Activated CD8-positive, alpha-beta memory T cell treated with anti-CD3 and anti-CD28 coated beads for 36 hours (primary cell): Measurements from ENCODE around the gene SERPINI2. TPM values are rescaled to one million over a fixed set of nuclear protein-coding genes. Genes with fewer than 3 reads are reported as not detected.
"Not testable (repeated sequence)": the region's sequence is repeated elsewhere in the genome, so short reads cannot be mapped to it uniquely, and the experiment has no call there.

ENCODE experiments used
- CTCF ChIA-PET: fragments of 350-600 bp; sonication (Branson Sonifier 250); formaldehyde crosslinking; loops from one replicate; lab custom pipeline; 2021; ENCODE audit warnings: antibody characterized with exemption; lab: Charles Lee
- POLR2A ChIA-PET: fragments of 350-600 bp; sonication (Branson Sonifier 250); formaldehyde crosslinking; loops from one replicate; lab custom pipeline; 2021; ENCODE audit warnings: antibody characterized with exemption; lab: Charles Lee
- total RNA-seq, 2 experiments: library from RNA; stranded (reverse); gene quantifications; one replicate each; pipeline ENCODE4 v1.2.3, GENCODE V29; 2021

SERPINI2 gene
- total RNA-seq, 2 experiments from 2014 or later, result not detected

DNA sequence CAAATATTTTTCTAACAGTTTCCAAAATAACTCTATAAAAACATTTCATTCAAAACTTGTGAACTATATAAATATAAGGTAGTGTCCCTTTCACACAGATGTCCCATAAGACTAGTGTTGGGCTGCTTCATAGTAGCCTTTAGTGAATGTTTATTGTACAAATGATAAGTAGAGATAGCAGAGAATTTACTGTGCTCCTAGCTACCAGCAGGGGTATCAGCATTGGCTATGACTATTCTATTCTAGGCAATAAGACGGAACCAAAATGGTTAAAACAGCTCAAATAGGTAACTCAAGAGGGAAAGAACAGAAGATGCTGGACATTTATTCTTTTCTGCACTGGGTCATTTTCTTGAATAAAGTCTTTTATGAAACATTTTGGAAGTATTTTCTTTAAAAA is 22.6 kb downstream of the SERPINI2 start:
- ChIA-PET CTCF (no interaction called here), POLR2A (no interaction called here)

DNA sequence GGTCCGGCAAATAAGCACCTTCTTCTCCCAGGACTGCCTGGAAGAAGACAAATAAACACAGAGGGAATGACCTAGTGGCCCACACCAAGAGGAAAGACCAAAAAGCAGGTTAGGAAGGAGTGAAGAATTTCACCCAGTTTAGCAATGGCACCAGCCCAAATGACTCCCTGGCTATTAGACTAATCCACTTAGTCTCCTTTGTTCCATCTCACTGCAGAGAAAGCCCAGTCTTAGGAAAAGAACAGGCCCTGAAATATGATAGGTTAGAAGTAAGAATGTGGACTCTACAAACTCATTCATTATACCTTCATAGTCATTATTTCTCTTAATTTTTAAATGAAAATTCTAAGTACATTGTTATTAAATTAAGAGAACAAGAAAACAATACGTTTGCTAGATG is 23.2 kb downstream of the SERPINI2 start:
- ChIA-PET CTCF (no interaction called here), POLR2A (no interaction called here)

DNA sequence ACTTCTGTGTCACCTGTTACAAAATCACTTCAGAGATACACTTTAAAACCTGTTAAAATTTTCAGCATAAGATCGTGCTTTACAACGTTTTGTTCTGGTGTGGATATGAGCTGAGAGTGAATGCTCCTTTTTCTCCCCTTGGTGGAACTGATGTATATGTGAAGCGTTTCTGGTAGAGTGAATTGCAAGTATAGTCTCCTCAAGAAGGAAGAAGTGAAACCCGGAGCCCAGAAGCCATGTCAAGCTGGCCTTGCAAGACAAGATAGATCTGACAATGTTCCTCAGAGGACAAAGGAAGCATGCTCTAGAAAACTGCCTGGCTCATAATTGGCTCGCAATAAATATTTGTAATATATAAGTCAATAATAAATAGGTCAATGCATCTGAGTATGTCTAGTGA is 23.6 kb downstream of the SERPINI2 start:
- CTCF ChIA-PET, result no interaction called here

DNA sequence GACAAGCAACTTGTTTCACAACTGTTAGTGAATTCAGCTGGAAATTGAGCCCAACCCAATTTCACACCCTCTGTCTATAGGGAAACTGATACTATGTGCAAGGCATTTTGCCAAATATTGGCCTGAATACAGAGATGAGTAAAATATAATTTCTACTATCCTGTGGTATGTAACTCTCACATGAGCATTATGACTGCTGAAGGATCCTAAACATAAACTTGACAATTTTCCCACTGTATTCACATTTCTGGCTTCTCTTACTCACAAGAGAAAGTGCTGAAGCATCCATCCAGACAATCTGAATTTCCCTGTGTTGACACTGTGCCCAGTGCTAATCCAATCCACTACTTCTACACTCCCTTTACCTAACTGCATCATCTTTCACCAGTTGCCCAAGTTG is 28.4 kb downstream of the SERPINI2 start:
- CTCF ChIA-PET, result no interaction called here
- POLR2A ChIA-PET, result no interaction called here

More for the DNA sequence above, 23.6 kb downstream of the SERPINI2 start:
- POLR2A ChIA-PET, result no interaction called here

DNA sequence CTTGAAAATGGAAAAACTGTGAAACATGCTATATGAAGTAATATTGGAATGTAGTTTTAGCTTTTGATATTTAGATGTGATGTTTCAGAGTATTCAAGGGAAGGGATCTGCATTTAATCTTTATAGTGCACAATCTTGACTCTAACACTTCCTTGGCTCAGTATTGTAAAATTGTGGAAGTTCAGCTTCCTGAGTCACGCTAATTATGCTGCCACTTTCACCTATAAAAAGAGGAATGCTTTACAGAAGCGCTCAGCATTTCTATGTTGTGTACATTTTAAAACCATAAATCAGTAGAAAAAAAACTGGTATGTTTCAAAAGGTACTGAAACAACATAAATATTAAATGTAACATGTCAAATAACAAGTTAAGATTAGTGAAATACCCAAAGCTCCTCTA is 32.6 kb downstream of the SERPINI2 start:
- CTCF ChIA-PET, result no interaction called here

DNA sequence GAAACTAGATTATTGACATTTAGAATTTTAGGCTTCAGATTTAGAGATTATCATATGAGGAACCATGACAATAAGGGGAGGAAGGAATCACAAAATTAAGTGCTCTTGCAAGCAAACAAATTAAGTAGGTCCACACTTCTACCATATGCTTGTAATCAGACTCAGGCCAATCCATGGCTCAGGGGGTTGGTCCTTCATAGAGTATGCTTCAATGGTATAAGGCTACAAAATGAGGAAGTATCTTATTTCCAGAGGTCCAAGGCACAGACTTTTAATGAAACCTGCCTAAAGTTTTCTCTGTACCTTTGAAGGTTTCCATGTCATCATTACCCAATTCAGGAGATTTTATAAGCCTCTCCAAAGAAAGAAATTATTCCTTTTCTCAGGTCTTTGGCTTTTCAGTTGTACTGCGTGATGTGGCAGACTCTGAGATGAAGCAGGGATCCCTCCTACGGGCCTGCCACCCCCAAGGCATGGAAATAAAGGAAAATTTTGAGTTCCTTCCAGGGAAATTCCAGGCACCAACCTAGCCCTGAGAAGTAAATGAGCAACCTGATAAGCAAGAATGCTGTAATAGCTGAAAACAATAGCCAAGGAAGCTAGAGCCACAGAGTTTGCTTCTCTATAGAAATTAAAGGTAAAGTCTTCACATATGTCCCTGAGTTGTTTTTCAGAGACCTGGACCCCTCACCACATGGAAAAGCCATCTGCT is 36.3 kb downstream of the SERPINI2 start:
- ChIA-PET POLR2A (no interaction called here), CTCF (no interaction called here)

More for the DNA sequence above, 32.6 kb downstream of the SERPINI2 start:
- POLR2A ChIA-PET, result no interaction called here

DNA sequence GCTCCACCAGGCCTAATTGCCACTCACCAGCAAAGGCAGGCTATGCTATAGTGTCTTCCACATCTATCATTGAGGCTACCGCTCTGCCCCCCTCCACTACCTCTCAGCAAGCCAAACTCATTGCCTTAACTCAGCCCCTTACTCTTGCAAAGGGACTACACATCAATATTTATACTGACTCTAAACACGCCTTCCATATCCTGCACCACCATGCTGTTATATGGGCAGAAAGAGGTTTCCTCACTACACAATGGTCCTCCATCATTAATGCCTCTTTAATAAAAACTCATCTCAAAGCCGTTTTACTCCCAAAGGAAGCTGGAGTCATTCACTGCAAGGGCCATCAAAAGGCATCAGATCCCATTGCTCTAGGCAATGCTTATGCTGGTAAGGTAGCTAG is 46.9 kb downstream of the SERPINI2 start:
- CTCF ChIA-PET, POLR2A ChIA-PET: not testable (repeated sequence)

DNA sequence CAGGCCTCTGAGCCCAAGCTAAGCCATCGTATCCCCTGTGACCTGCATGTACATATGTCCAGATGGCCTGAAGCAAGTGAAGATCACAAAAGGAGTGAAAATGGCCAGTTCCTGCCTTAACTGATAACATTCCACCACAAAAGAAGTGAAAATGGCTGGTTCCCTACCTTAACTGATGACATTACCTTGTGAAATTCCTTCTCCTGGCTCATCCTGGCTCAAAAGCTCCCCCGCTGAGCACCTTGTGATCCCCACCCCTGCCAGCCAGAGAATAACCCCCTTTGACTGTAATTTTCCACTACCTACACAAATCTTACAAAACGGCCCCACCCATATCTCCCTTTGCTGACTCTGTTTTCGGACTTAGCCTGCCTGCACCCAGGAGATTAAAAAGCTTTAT is 51.4 kb downstream of the SERPINI2 start:
- POLR2A ChIA-PET, CTCF ChIA-PET: not testable (repeated sequence)

DNA sequence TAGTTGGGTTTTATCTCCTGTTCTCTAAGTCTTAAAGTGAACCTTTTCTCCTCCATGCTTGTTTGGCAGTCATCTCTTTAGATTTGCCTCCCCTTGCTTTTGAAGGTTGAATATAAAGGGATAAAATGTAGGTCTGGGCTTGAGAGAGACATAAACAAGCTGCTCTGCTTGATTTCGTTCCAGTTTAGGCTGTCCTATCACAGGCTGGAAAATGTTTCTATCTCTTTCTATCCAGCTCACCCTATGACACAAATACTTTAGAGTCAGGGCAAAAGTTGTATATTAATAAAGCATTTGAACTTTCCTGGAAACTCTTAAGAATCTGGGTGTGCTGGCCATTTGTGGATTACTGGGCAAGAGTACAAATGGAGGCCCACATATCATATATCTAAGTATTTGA is 64.2 kb downstream of the SERPINI2 start:
- ChIA-PET CTCF (interaction anchor here (1.4 kb wide), 1 partner anchor 16 kb away, joined by 4 read pairs; no protein-coding TSS in a partner anchor), POLR2A (no interaction called here)

DNA sequence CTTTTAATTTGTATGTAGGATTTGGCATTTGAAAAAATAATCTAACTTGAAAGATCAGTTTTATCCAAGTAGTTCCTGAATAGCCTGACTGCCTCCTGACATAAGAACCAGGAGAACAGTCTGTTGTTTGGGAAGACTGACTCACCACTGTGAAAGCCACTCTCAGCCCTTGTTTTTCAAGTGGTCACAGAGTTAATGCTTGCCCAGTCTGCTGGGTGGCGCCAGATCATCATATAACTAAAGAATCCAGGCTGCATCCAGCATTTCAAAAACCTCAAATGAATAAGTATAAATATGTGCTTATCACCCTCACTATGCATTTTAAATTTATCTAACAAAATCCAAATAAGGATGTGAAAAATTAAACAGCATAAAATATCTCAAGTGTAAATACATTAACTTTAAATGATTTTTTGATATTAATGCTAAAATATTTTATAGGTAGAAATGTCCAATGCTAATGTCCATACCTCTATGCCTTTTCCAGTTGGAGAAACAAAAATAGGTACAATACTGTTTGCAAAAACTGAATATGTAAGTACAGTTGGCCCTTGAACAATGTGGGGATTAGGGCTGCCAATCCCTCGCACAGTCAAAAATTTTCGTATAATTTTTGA is 66.9 kb downstream of the SERPINI2 start:
- ChIA-PET CTCF (no interaction called here), POLR2A (no interaction called here)

DNA sequence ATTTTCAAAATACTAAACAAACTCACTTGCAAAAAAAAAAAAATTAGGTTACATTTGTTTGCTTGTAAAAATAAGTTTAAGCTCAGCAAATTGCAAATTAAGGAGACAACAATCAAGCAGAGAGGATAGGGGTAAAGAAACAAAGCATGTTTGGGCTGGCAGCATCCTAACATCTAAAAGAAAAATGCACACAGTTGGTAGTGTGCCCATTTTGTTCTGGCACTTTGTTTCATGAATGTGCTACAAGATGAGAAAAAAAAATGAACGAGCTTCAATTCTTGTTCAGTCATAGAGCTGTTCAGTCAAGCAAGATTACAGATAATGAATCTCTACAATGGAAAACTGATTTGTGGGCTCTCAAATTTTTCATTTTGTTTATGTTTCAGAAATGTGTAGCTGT is 76.0 kb downstream of the SERPINI2 start:
- ChIA-PET CTCF (no interaction called here), POLR2A (no interaction called here)

DNA sequence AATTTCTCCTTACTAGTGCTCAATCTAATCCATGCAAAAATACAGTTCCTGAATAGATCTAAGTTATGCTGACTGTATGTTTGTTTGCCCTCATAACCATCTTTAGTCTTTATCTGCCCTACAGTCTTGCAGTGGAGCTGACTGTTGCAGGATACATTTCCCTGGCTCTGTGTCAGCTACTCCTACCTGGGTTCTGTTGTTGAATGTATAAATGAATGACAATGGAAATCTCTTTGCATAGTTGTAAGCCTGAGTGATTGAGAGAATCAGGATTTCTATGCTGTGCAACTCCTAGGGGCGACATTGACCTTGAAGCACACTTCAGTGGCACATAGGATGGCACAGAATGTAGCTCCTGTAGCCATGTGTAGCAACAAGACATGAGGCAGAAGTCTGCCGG is 77.8 kb downstream of the SERPINI2 start:
- POLR2A ChIA-PET, result no interaction called here
- CTCF ChIA-PET, result no interaction called here

DNA sequence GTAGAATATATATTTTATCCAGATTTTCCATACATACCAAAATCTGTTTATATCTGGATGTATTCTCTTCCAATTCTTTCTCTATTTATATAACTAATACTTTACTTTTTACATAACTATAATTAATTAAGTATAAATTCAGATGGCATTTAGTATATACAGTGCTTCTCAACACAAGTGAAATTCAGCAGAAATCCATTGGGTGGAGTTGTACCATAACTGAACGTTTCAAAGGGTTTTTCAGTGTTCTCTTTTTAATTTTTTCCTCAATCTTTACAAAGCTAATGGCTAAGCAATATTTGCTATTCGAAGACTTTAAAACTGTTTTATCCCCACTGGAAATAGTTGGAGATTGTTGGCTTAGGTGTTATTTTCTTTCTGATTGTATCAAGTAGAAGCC is 79.8 kb downstream of the SERPINI2 start:
- CTCF ChIA-PET, result no interaction called here
- POLR2A ChIA-PET, result no interaction called here

Other genes with a start within 250 kb of the SERPINI2 start
- not detected for gene ZBBX, start 93.7 kb downstream of the SERPINI2 start, total RNA-seq
- not detected for gene WDR49, start 179.9 kb upstream of the SERPINI2 start, total RNA-seq